Measurements from ENCODE around the gene TEX52.

- no peak for TF ChIP-seq CTCF (IDR thresholded peaks at IDR 0.05)
- no peak for TF ChIP-seq POLR2A (IDR thresholded peaks at IDR 0.05)
Measured at GRCh38 chr12:2891240-2892053, 34.6 kb upstream of the TEX52 start.
